Stomach (tissue), 4 donors: ENCODE data around the gene FBXW7.
A peak's percentile ranks its signal among the peaks of the same experiment; 100 is the strongest.

Experiments
- POLR2A ChIP-seq, 4 donors: fragments of 450-650 bp; IDR thresholded peaks; one replicate each; pipeline ENCODE4 v1.6.1; 2016; ENCODE audit warnings: antibody characterized with exemption in 4 of 4, control low read depth in 2 of 4, mild to moderate bottlenecking in 1 of 4, moderate library complexity in 1 of 4
- TF ChIP-seq, protein P1 (sequence below), 7 experiments: fragments of 450-650 bp in 4 of 7; fragments of 200-600 bp in 3 of 7; sonication (generic) in 3 of 7; IDR thresholded peaks; one replicate each; pipeline ENCODE4 v1.5.1; 2016 to 2019; ENCODE audit warnings: antibody characterized with exemption in 7 of 7, control low read depth in 2 of 7, mild to moderate bottlenecking in 1 of 7

DNA sequence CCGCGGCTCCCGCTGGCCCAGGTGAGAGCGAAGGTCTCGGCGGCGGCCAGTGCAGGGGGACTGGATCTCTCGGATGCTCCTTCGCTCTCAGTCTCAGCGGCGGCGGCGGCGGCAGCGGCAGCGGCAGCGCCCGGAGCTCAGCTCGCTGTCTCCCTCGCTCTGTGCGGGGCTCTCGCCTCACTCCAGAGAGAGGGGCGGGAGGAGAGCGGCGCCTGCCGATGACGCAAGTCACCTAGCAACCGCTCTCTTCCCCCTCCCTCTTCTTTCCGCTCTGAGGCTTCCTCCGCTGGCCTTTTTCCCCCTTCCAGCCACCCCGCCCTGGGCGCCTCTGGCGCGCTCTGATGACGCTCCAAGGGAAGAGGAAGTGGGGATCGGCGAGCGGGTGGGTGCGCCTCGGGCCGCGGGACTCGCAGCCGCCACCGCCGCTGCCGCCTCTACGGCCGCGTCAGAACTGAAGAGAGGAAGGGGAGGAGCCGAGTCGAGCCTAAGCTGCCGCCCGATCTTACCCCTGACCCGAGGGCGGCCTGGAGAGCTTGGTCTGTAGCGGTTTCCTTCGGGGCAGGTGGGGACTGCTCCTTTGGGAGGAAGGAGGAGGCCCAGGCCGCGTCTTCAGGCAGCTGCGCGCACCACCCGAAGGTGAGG is at the start of gene FBXW7:
- TF ChIP-seq, protein P1, sequence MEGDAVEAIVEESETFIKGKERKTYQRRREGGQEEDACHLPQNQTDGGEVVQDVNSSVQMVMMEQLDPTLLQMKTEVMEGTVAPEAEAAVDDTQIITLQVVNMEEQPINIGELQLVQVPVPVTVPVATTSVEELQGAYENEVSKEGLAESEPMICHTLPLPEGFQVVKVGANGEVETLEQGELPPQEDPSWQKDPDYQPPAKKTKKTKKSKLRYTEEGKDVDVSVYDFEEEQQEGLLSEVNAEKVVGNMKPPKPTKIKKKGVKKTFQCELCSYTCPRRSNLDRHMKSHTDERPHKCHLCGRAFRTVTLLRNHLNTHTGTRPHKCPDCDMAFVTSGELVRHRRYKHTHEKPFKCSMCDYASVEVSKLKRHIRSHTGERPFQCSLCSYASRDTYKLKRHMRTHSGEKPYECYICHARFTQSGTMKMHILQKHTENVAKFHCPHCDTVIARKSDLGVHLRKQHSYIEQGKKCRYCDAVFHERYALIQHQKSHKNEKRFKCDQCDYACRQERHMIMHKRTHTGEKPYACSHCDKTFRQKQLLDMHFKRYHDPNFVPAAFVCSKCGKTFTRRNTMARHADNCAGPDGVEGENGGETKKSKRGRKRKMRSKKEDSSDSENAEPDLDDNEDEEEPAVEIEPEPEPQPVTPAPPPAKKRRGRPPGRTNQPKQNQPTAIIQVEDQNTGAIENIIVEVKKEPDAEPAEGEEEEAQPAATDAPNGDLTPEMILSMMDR (IDR thresholded peaks at IDR 0.05), result no peak
- TF ChIP-seq POLR2A (IDR thresholded peaks at IDR 0.05), result peak in 2 of 4 donors; percentile 77 to 86
